SKM-1 (cell line): ENCODE results near the gene TMPRSS7.
"Not testable (repeated sequence)": the region's sequence is repeated elsewhere in the genome, so short reads cannot be mapped to it uniquely, and the experiment has no call there.

Experiments used
- DNase-seq: peaks from one replicate; lab custom pipeline; 2025; ENCODE audit not compliant: unreplicated experiment; lab: John Stamatoyannopoulos, UW

The TMPRSS7 gene

GRCh38 chr3:112012205-112012992 lies 22.1 kb upstream of the TMPRSS7 start:
- DNase-seq, result no peak

- peak; percentile 36 for DNase-seq
Observed at GRCh38 chr3:112013058-112013783, 21.3 kb upstream of the TMPRSS7 start.

GRCh38 chr3:112013784-112014143 lies 20.8 kb upstream of the TMPRSS7 start:
- no peak for DNase-seq

- DNase-seq, result no peak
Observed at GRCh38 chr3:112017091-112017490, 17.4 kb upstream of the TMPRSS7 start.

GRCh38 chr3:112018712-112019111 lies 15.8 kb upstream of the TMPRSS7 start:
- no peak for DNase-seq

- no peak for DNase-seq
Observed at GRCh38 chr3:112019716-112020115, 14.8 kb upstream of the TMPRSS7 start.

GRCh38 chr3:112020674-112021085 lies 13.9 kb upstream of the TMPRSS7 start:
- DNase-seq, result no peak

- no peak for DNase-seq
Observed at GRCh38 chr3:112027142-112027541, 7.4 kb upstream of the TMPRSS7 start.

- no peak for DNase-seq
Observed at GRCh38 chr3:112027826-112028225, 6.7 kb upstream of the TMPRSS7 start.

- no peak for DNase-seq
Observed at GRCh38 chr3:112030901-112031300, 3.6 kb upstream of the TMPRSS7 start.

- no peak for DNase-seq
Observed at GRCh38 chr3:112032098-112032731, 2.3 kb upstream of the TMPRSS7 start.

- no peak for DNase-seq
Observed at GRCh38 chr3:112035241-112035640, 705 bp downstream of the TMPRSS7 start.

GRCh38 chr3:112037194-112037593 lies 2.7 kb downstream of the TMPRSS7 start:
- not testable (repeated sequence) for DNase-seq

- no peak for DNase-seq
Observed at GRCh38 chr3:112038863-112039262, 4.3 kb downstream of the TMPRSS7 start.

GRCh38 chr3:112041321-112041720 lies 6.8 kb downstream of the TMPRSS7 start:
- no peak for DNase-seq

GRCh38 chr3:112042842-112043280 lies 8.3 kb downstream of the TMPRSS7 start:
- no peak for DNase-seq

GRCh38 chr3:112043621-112044201 lies 9.2 kb downstream of the TMPRSS7 start:
- peak; percentile 64 for DNase-seq

- DNase-seq, result no peak
Observed at GRCh38 chr3:112046599-112046998, 12.1 kb downstream of the TMPRSS7 start.

- no peak for DNase-seq
Observed at GRCh38 chr3:112047264-112047663, 12.7 kb downstream of the TMPRSS7 start.

- no peak for DNase-seq
Observed at GRCh38 chr3:112048911-112049310, 14.4 kb downstream of the TMPRSS7 start.

- no peak for DNase-seq
Observed at GRCh38 chr3:112053229-112053628, 18.7 kb downstream of the TMPRSS7 start.
